ENCODE data around the gene ZNHIT6.

Gene ZNHIT6

GRCh38 chr1:85616364-85616705 lies 91.9 kb downstream of the ZNHIT6 start:
- no peak for DNase-seq

GRCh38 chr1:85615586-85616363 lies 92.5 kb downstream of the ZNHIT6 start:
- no peak for DNase-seq

GRCh38 chr1:85612704-85613361 lies 95.4 kb downstream of the ZNHIT6 start:
- no peak for DNase-seq

GRCh38 chr1:85611856-85612255 lies 96.4 kb downstream of the ZNHIT6 start:
- DNase-seq: no peak

GRCh38 chr1:85611425-85611824 lies 96.8 kb downstream of the ZNHIT6 start:
- no peak for DNase-seq

GRCh38 chr1:85609976-85610375 lies 98.3 kb downstream of the ZNHIT6 start:
- DNase-seq: no peak

- DNase-seq: no peak
Observed at GRCh38 chr1:85608851-85609250, 99.4 kb downstream of the ZNHIT6 start.

- no peak for DNase-seq
Observed at GRCh38 chr1:85607921-85608265, 100.3 kb downstream of the ZNHIT6 start.

- DNase-seq: no peak
Observed at GRCh38 chr1:85607126-85607920, 100.9 kb downstream of the ZNHIT6 start.

GRCh38 chr1:85606414-85606800 lies 101.8 kb downstream of the ZNHIT6 start:
- no peak for DNase-seq

- no peak for DNase-seq
Observed at GRCh38 chr1:85605484-85606413, 102.5 kb downstream of the ZNHIT6 start.

GRCh38 chr1:85604298-85604997 lies 103.8 kb downstream of the ZNHIT6 start:
- DNase-seq: no peak

- no peak for DNase-seq
Observed at GRCh38 chr1:85603086-85603880, 105.0 kb downstream of the ZNHIT6 start.

- DNase-seq: no peak
Observed at GRCh38 chr1:85602571-85602970, 105.7 kb downstream of the ZNHIT6 start.

- DNase-seq: no peak
Observed at GRCh38 chr1:85601901-85602300, 106.3 kb downstream of the ZNHIT6 start.

- no peak for DNase-seq
Observed at GRCh38 chr1:85599681-85600080, 108.6 kb downstream of the ZNHIT6 start.

All from activated CD4-positive, alpha-beta T cell treated with anti-CD3 and anti-CD28 coated beads for 48 hours (primary cell).